ENCODE results near the gene PARP9.

DNA sequence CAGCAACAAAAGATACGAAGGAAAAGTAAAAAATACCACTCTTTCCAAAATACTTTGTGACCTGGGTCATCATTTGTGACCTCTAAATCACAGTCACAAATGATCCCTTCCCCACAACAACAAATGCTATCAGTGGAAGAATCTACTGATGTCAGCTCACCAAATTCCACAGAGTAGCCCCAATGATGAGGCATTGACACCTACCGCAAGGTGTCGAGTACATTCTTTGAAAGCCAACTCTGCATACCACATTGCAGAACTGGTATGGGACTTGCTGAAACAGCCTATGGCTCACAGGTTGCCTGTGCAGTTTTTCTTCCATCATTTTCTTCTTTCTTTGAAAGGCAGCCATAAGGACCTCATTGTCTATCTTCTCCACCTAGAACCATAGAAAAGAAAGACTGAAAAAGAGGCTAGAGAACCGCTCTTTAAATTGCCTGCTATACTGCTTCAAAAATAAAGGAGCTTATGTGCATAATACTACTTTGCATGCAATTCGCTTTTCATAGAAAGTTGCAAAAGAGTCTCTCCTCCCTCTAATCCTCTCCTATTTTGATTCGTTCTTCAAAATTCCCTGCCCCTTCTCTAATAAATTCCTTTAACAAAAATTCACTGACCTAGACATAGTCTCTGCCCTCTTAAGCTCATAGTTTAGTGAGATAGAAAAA is 28.0 kb downstream of the PARP9 start:
- TF ChIP-seq, protein P1, sequence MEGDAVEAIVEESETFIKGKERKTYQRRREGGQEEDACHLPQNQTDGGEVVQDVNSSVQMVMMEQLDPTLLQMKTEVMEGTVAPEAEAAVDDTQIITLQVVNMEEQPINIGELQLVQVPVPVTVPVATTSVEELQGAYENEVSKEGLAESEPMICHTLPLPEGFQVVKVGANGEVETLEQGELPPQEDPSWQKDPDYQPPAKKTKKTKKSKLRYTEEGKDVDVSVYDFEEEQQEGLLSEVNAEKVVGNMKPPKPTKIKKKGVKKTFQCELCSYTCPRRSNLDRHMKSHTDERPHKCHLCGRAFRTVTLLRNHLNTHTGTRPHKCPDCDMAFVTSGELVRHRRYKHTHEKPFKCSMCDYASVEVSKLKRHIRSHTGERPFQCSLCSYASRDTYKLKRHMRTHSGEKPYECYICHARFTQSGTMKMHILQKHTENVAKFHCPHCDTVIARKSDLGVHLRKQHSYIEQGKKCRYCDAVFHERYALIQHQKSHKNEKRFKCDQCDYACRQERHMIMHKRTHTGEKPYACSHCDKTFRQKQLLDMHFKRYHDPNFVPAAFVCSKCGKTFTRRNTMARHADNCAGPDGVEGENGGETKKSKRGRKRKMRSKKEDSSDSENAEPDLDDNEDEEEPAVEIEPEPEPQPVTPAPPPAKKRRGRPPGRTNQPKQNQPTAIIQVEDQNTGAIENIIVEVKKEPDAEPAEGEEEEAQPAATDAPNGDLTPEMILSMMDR (IDR thresholded peaks at IDR 0.05; ENCODE audit: control extremely low read depth in 1 of 3, insufficient read depth in 1 of 3, low read depth in 1 of 3, low read length in 3 of 3), result no peak
- no peak for TF ChIP-seq EZH2 (IDR thresholded peaks at IDR 0.05; ENCODE audit: low read depth, low read length, severe bottlenecking)
- no peak for TF ChIP-seq TAF1 (IDR thresholded peaks at IDR 0.05; ENCODE audit: low read depth, low read length)
- no peak for TF ChIP-seq SIN3A (conservative IDR thresholded peaks at IDR 0.05 in 1 of 2, IDR thresholded peaks at IDR 0.05 in 1 of 2; ENCODE audit: low read depth in 1 of 2, low read length in 2 of 2)
- no peak for TF ChIP-seq BCL11A (IDR thresholded peaks at IDR 0.05; ENCODE audit: low read depth in 2 of 2, low read length in 2 of 2)
- TF ChIP-seq EP300 (IDR thresholded peaks at IDR 0.05; ENCODE audit: borderline replicate concordance in 1 of 2, low read depth in 2 of 2, low read length in 2 of 2), result no peak
- no peak for TF ChIP-seq POLR2A (IDR thresholded peaks at IDR 0.05; ENCODE audit: control extremely low read depth in 1 of 2, low read depth in 2 of 2, low read length in 2 of 2)
- TF ChIP-seq POLR2AphosphoS5 (IDR thresholded peaks at IDR 0.05; ENCODE audit: low read depth, low read length), result no peak
- TF ChIP-seq CBX8 (IDR thresholded peaks at IDR 0.05; ENCODE audit: borderline replicate concordance, low read depth, low read length), result no peak
- peak; percentile 72 for TF ChIP-seq TEAD4 (IDR thresholded peaks at IDR 0.05; ENCODE audit: low read depth, low read length)
